SIG-M5 treated with dmso at 0.1 percent for 504 hours (cell line): ENCODE data around the gene FN1.
"Not testable (repeated sequence)": the region's sequence is repeated elsewhere in the genome, so short reads cannot be mapped to it uniquely, and the experiment has no call there.

Experiments used
- DNase-seq: peaks from one replicate; lab custom pipeline; 2025; ENCODE audit not compliant: unreplicated experiment; lab: John Stamatoyannopoulos, UW

The FN1 gene

DNA sequence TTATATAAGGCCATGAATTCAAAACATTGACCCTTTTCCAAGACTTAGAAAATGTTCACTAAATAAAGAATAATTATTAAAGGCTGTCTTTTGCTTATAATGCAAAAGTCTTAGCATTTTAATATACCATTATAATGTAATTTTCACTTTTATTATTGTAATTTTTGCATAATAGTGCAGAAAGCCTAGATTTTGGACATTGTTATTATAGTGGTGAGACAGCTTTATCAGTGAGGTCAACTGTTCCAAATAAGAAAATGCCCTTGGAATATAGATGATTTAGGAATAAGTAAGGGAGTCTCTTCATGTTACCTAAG lies 67.4 kb downstream of the FN1 start:
- DNase-seq = no peak

DNA sequence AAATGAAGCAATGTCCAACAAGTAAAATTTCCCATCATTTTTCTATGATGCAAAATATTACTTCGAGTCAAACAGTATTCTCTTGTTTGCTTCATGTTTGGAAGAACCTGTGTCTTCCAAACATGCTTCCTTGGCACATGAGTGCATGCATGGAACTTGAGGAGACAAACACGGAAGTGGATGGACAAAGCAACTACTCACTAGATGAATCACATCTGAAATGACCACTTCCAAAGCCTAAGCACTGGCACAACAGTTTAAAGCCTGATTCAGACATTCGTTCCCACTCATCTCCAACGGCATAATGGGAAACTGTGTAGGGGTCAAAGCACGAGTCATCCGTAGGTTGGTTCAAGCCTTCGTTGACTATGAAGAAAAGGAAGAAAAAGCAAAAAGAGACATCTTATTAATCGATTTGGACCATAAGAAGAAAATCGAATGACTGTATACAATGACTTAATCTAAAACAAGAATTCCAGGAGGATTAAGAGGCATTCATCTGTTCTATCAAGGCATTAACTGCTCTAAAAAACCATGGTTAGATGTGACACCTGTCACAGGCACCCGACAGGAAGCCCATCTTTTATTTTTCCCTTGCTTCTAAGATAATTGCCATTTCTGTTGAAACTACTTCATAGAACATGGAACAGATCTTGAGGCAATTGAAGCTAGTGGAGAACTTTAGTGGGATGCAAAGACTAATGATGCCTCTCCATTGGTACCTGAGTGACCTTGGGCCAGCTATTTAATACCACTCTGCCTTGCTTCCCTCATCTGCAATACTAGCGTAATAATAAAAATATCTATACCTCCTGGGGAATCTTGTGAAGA lies 68.0 kb downstream of the FN1 start:
- DNase-seq = no peak

DNA sequence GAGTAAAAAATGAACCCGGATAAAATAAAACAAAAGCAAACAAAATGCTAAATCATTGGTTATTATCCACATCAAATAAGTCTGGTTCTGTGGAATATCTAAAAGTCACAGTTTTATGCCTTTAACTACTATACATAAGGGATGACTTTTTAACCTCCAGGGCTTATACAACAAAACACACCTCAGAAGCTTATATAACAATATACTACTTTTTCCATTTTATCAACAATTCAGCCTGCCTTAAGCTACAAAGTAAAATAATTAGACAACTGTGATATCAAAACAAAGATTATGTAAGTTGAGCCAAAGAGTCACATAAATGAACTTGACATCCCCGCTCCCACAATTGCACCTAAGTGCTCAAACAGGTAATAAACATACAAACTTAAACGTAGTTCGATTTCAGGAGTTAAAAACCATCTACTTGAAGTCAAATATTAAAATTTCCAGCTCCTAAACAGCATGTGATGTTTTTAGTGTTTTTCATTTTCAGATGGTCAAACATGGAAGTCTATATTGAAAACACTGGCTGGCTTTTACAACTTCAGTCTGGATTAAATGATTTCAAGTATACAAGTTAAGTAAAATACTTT lies 69.3 kb downstream of the FN1 start:
- DNase-seq = no peak

DNA sequence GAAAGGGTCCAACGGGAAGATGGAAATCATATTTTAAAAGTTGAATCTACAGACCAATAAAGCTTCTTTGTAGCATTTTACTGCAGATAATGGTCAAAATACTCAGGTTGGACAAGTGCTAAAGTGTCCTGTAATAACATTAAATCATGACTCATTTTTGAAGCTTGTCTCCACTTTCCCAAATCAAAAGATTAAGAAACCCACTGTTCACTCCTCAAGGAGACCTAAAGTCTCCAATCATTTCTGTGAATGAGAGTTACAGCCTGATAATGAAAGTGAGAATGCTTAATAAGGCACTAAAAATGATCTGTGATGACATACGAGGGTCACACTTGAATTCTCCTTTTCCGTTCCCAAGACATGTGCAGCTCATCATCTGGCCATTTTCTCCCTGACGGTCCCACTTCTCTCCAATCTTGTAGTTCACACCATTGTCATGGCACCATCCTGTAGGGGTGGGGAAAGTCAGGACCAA lies 70.6 kb downstream of the FN1 start:
- no peak for DNase-seq

DNA sequence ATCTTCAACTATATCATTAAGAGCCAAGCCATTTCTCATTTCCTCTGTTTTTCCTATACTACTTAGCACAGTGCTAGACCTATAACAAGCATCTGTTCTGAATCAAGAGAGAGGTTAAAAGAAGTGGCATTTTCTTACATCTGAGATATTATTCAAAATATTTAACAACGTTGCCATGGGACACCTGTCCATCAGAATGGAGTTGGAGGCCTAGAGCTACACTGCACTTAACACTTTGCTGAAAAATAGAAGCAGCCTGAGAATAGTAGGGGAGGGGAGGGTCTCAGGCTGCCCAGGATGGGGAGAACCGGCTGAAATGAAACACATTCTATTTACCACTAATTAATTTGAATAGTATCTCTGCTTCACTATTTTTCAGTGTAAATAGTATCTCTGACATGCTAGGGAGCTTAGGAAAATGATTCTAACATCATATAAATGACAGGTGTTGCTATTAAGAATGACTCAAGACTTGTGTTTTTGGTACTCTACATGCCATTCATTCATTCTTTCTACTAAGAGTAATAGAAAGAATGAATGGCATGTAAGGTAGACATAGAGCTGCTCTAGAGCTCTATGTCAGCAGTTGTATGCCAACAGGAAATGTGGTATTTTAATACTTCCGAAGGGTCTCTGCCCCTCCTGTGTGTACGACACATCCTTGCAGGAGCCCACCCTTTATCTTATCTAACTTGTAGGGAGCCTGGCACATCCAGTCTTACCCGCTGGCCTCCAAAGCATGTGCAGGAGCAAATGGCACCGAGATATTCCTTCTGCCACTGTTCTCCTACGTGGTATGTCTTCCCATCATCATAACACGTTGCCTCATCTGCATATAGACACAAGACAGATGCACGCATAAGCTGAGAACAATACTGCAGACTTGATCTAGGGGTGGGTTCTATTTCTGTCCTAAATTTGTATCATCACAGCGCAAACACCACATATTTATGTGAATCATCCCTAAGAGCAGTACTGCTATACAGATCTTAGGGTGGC lies 71.4 kb downstream of the FN1 start:
- no peak for DNase-seq

DNA sequence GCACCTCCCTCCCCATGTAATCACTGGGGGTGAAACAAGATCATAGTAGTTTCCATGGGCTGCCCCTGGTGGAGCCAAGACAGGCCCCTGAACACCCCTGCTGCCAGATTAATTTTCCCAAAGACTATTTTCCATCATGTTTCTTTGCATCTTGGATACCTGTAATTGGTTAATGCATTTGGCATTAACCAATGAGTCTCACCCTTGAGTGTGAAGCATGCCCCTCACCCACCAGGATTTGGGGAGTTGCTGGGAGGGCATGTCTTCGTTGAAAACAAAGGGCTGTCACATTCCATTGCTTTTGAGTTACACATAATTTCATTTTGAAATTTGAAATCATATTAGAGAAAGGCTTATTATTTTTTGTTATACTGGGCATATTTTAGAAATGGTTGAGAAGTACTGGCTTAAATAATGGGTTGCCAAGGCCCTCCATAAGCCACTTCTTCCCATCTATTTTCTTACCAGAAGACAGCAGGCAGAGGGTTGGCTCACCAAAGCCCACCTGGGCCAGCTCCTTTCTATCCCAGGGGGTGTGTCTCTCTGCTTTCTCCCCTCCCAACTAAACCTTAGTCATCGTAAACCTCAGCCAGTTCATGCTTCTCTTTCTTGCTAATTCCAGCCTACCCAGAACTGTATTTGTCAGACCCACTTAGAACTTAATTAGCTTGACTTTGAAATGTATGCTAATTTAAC lies 72.3 kb downstream of the FN1 start:
- no peak for DNase-seq

DNA sequence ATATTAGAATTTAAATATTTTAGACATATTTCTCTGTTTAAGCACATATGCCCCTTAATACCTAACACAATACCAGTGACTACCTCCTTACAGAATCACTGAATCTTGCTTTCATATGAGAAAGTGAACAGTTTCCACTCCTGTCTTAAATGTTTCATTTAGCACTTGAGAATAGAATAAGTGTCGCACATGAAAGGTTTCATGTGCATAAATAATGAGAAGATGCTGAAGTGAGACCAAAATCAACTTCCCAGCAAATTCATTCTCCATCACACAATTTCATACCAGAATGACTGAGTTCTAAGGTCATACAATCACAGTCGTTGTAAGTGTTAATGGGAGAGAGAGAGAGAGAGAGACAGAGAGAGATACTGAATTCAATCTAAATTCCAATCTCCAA lies 72.8 kb downstream of the FN1 start:
- DNase-seq = no peak

DNA sequence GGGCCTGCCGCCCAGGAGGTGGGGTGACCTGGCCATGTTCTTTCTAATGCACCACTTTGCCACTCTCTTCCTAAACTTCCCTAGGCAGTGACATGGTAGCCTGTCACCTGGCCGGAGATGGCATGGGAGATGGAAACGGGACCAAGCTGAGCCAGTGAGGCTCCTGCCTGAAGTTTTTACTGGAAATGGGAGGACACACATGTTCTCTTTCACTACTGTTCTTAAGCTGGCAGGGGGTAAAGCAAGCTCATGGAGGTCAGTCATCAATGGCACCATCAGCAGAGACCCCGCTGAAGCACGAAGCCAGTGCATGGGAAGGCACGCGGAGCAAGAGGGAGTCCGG lies 73.3 kb downstream of the FN1 start:
- DNase-seq = no peak

DNA sequence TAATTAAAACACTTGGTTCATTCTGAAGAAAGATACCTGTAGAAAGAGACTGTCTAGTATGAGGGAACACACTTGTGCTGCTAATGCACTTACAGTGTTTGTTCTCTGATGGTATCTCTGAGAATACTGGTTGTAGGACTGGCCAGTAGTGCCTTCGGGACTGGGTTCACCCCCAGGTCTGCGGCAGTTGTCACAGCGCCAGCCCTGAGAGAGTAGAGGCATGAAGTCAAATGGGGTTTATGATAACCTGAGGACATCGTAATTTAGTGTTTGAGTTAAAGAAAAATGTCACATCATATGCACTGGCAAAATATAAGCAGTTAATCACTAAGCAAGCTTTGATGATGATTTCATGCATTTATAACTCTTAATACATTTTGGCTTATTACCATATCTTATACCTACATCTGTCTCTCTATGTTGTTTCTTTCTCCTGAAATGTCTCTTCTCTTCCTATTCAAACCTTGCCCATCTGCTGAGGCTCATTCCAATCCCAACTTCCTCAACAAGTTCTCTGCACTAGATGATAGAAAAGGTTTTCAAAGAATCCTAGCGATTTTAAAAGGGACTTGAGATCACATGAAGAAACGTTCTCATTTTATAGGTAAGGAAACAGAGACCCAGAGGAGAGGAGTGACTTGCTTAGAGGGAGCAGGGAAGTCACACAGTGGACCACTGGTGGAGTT lies 73.8 kb downstream of the FN1 start:
- DNase-seq = no peak

DNA sequence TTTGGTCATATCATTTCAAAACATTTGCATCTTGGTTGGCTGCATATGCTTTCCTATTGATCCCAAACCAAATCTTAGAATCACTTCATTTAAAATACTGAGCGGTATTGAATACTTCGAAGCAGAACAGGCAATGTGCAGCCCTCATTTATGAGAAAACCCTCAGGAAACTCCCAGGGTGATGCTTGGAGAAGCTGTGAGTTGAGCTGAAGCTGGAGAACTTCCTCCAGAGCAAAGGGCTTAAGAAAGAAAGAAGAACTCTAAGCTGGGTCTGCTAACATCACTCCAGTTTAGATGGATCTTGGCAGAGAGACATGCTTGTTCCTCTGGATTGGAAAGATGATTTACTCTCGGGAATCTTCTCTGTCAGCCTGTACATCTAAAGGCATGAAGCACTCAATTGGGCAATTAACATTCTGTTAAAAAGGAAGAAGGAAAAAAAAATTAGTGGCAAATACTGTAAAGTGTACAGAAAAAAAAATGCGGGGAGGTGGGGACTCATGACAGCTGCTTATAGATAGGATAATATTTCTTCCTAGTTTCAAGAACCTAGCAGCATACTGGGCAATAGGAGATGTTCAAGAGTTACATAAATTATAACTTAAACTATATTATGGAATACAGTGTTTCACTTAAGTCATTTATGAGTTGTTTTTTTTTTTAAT lies 74.5 kb downstream of the FN1 start:
- no peak for DNase-seq

DNA sequence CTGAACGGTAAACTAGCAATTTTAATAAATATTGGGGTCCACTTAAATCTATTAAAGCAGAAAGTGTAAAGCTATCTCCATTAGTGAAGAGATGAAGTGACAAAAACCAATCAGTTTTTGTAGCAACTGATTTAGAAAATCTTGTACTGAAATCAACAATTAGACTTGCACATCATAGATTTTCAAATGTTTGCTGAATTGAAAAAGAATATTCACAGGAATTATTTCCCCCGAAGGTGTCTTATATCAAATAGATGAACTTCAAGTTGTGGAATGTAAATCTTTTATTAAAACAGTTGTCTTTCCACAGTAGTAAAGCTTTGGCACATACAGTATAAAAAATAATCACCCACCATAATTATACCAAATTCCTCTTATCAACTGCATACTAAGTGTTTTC lies 75.3 kb downstream of the FN1 start:
- DNase-seq = no peak

DNA sequence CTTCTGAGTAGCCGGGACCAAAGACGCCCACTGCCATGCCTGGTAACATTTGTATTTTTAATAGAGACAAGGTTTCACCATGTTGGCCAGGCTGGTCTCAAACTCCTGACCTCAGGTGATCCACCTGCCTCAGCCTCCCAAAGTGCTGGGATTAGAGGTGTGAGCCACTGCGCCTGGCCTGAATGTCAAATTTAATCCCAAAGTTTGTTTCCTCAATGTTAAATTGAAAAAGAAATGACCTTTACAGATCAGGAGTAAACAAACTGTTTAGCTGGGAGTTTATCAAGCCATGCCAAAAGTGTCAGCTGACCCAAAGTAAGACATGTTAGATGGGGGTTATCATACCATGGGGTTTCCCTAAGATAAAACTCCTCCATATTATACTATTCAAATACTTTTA lies 75.8 kb downstream of the FN1 start:
- DNase-seq = not testable (repeated sequence)

DNA sequence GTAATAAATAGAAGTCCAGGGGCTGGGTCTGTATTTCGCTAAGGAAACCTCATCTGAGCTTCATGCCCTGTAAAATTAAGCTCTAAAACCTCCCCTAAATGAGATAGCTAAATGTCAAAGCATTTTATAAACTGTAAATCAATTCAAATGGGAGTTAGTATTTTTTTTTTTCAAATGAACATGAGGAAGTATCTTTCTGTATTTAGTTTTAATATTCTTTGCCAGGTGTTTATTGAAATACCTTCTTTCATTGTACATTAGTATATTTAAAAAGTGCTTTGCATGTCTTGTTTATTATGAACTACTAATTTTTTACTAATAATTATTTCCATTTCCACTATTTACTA lies 76.3 kb downstream of the FN1 start:
- DNase-seq = no peak

DNA sequence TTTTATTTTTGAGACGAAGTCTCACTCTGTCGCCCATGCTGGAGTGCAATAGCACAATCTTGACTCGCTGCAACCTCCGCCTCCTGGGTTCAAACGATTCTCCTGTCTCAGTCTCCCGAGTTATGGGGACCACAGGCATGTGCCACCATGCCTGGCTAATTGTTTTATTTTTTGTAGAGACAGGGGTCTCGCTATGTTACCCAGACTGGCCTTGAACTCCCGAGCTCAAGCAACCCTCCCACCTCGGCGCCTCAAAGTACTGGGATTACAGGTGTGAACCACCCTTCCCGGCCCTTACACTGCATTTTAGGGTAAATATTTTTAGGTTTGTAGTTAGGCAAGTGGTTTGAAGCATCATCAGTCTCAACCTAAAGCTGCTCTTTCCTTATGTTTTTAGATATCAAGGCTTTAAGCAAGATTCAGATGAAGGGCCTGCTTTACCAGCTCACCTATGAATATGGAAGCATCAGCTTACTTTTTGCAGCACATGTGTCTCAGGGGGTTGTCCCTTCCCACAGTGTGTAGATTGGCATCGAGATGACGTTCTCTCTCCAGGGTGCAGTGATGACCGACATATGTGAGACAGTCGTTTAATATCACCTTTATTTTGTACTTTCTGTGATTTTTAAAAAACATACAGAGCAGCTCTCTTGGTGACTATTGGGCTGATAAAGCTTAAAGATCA lies 76.8 kb downstream of the FN1 start:
- no peak for DNase-seq

DNA sequence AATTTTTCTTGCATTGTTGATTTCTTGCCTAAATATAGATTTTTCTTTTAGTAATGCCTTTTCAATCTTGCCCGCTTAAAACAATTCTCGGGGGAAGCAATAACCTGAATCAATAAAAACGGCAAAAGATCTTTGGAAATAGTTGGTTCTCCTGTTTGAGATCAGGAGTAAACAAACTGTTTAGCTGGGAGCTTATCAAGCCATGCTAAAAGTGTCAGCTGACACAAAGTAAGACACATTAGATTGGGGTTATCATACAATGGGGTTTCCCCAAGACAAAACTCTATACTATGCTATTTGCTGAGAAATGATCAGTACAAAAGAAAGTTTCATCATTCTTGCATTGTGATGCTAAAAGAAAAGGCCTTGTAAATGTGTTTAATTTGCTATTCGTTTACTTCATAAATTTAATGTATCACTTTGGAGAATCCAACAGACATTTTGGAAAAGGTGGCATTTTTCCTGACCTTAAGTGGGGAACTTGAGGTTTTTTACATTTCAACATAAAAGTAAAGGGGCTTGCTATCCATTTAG lies 77.5 kb downstream of the FN1 start:
- no peak for DNase-seq

DNA sequence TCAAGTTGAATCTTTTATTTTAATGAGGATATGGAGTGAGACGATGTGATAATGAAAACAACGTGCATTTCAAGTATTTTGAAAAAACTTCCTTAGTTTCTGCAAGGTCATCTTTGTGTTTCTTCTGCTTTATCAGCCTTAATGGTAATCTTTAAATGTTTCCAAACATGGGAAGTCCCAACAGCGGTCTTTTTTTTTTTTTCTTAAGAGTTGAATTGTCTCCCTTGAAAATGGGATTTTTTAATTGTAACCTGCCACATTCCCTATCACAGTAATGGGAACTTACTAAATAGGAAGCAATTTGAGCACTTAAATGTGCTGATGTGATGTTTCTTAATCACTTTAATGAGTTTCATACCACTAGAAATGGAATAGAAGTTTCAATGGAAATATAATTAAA lies 78.2 kb downstream of the FN1 start:
- no peak for DNase-seq

DNA sequence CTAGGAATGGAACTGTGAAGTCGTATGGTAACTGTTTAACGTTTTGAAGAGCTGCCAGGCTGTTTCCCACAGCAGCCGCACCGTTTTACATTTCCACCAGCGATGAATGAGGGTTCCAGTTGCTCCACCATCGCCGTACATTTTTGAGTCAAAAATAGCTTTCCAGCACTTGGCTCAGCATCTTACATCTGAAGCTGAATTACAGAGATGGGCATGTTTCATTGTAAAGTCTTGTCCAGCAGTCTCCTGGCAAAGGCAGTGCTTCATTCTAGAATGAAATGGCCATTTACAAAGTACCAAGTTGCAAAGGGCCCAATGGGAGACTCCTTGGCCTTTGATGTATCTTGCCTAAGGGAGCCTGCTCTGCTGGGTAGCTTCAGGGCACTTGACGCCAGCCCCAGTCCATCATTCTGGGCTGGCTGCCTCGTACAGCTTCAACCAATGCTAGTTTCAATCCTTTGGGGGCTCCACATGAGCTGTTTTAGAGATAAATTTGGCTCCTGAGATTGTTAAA lies 78.9 kb downstream of the FN1 start:
- no peak for DNase-seq

DNA sequence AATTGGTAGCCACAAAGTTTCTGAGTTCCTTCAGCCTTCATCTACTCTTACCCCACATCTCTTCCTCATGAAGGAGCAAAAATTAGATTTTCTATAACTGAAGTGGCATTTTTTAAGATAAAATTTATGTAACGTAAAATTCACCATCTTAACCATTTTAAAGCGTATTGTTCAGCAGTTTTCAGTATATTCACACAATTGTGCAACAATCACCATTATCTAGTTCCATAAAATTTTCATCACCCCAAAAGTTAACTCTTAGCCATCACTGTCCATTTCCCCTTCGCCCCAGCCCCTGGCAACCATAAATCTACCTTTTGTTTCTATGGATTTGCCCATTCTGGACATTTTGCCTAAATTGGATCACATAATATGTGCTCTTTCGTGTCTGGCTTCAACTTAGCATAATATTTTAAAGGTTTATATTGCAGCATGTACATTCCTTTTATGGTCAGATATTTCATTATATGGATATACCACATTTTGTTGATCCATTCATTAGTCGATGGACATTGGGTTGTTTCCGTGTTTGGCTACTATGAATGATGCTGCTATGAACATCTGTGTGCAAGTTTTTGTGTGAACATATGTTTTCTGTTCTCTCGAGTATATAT lies 79.4 kb downstream of the FN1 start:
- DNase-seq = no peak

DNA sequence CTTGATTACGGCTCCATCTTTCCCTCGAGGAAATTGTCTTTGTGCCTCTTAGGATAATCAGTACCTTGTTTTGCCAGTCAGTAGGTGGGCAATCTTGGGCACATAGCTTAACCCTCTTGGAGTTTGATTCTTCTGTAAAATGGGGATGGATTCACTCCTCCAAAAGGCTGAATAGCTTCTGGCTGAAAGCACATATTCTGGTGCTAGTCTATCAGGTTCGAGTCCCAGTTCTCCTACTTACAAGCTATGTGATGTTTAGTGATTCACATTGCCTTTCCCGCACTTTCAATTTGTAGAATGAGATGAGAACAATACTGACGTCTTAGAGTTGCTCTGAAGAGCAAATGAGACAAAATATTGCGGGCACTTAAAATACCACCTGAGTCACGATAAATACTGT lies 80.1 kb downstream of the FN1 start:
- no peak for DNase-seq
